Smooth muscle cell (in vitro differentiated cells): ENCODE data around the gene RNASE3. TPM values are rescaled to one million over a fixed set of nuclear protein-coding genes. Genes with fewer than 3 reads are reported as not detected.
A peak's percentile ranks its signal among the peaks of the same experiment; 100 is the strongest.

Source experiments
- DNase-seq: peaks from one replicate; lab custom pipeline; 2025; ENCODE audit not compliant: unreplicated experiment; lab: John Stamatoyannopoulos, UW
- H2AFZ ChIP-seq: fragments of 200-600 bp; sonication (generic); 2 replicates; pipeline ENCODE4 v1.6.0; 2016; ENCODE audit warnings: antibody characterized with exemption, low read depth, mild to moderate bottlenecking
- H3F3A ChIP-seq: fragments of 200-600 bp; sonication (generic); 2 replicates; pipeline ENCODE4 v1.6.0; 2017; ENCODE audit warnings: antibody characterized with exemption, low read depth
- H3K27ac ChIP-seq: fragments of 200-600 bp; sonication (generic); 2 replicates; pipeline ENCODE4 v1.5.1; 2016; ENCODE audit warnings: low read depth, mild to moderate bottlenecking
- H3K27me3 ChIP-seq: fragments of 200-600 bp; sonication (generic); 2 replicates; pipeline ENCODE4 v1.6.1; 2016; ENCODE audit warnings: low read depth, mild to moderate bottlenecking
- H3K36me3 ChIP-seq: fragments of 200-600 bp; sonication (generic); 2 replicates; pipeline ENCODE4 v1.5.1; 2016; ENCODE audit warnings: low read depth
- H3K4me1 ChIP-seq: fragments of 200-600 bp; sonication (generic); 2 replicates; pipeline ENCODE4 v1.5.1; 2016; ENCODE audit warnings: low read depth
- H3K4me2 ChIP-seq: fragments of 200-600 bp; sonication (generic); 2 replicates; pipeline ENCODE4 v1.6.0; 2016; ENCODE audit warnings: mild to moderate bottlenecking
- H3K4me3 ChIP-seq: fragments of 200-600 bp; sonication (generic); 2 replicates; pipeline ENCODE4 v1.5.1; 2016; ENCODE audit warnings: mild to moderate bottlenecking
- H3K79me2 ChIP-seq: fragments of 200-600 bp; sonication (generic); 2 replicates; pipeline ENCODE4 v1.6.0; 2016; ENCODE audit warnings: low read depth, mild to moderate bottlenecking
- H3K9ac ChIP-seq: fragments of 200-600 bp; sonication (generic); 2 replicates; pipeline ENCODE4 v1.6.0; 2016; ENCODE audit warnings: low read depth
- H3K9me3 ChIP-seq: fragments of 200-600 bp; sonication (generic); replicated peaks from 2 replicates; pipeline ENCODE4 v1.5.1; 2016; ENCODE audit warnings: low read depth
- H4K20me1 ChIP-seq: fragments of 200-600 bp; sonication (generic); 2 replicates; pipeline ENCODE4 v1.6.0; 2016; ENCODE audit warnings: low read depth
- WGBS: methylation state at CpG from one replicate; pipeline ENCODE4 v1.1.7; 2016; ENCODE audit warnings: low lambda C conversion rate; 5-methylcytosine and 5-hydroxymethylcytosine counted together
- polyA plus RNA-seq: library from polyadenylated mRNA; unstranded; fragments of >200 nt; fragmentation: Nextera tagmentation; extraction: Ambion mirVana; gene quantifications from 2 replicates; pipeline ENCODE4 v1.2.1, GENCODE V29; 2016
- total RNA-seq: library from RNA; depleted of rRNA; stranded (reverse); fragments of >200 nt; gene quantifications from 2 replicates; pipeline ENCODE4 v1.2.3, GENCODE V29; 2014
- TF ChIP-seq, protein P1 (sequence below): fragments of 200-600 bp; sonication (generic); IDR thresholded peaks from 2 replicates; pipeline ENCODE4 v1.5.1; 2017; ENCODE audit warnings: borderline replicate concordance, mild to moderate bottlenecking, antibody characterized with exemption; ENCODE audit not compliant: insufficient read depth, poor library complexity, severe bottlenecking

The RNASE3 gene
- total and polyA plus RNA-seq, 2 experiments from 2014 or later: not detected

GRCh38 chr14:20853042-20853441 lies 38.1 kb upstream of the RNASE3 start:
- no peaks in the 10 kb centered on the region for H3K79me2 ChIP-seq
- H3K9me3 ChIP-seq: no peaks in the 10 kb centered on the region
- H4K20me1 ChIP-seq: no peaks in the 10 kb centered on the region
- peaks cover 5% of the 10 kb centered on the region for H3F3A ChIP-seq
- H3K36me3 ChIP-seq: no peaks in the 10 kb centered on the region
- no peak overlapping the region for H3K4me2 ChIP-seq
- no peak overlapping the region for H3K4me3 ChIP-seq
- 88% methylated on average over 4 of the region's 4 CpGs for WGBS
- H2AFZ ChIP-seq: no peak overlapping the region
- no peak overlapping the region for H3K27ac ChIP-seq
- peaks cover 8% of the 10 kb centered on the region for H3K4me1 ChIP-seq
- H3K27me3 ChIP-seq: no peaks in the 10 kb centered on the region
- TF ChIP-seq, protein P1, sequence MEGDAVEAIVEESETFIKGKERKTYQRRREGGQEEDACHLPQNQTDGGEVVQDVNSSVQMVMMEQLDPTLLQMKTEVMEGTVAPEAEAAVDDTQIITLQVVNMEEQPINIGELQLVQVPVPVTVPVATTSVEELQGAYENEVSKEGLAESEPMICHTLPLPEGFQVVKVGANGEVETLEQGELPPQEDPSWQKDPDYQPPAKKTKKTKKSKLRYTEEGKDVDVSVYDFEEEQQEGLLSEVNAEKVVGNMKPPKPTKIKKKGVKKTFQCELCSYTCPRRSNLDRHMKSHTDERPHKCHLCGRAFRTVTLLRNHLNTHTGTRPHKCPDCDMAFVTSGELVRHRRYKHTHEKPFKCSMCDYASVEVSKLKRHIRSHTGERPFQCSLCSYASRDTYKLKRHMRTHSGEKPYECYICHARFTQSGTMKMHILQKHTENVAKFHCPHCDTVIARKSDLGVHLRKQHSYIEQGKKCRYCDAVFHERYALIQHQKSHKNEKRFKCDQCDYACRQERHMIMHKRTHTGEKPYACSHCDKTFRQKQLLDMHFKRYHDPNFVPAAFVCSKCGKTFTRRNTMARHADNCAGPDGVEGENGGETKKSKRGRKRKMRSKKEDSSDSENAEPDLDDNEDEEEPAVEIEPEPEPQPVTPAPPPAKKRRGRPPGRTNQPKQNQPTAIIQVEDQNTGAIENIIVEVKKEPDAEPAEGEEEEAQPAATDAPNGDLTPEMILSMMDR: no peak
- DNase-seq: no peak
- H3K9ac ChIP-seq: no peak overlapping the region

DNA sequence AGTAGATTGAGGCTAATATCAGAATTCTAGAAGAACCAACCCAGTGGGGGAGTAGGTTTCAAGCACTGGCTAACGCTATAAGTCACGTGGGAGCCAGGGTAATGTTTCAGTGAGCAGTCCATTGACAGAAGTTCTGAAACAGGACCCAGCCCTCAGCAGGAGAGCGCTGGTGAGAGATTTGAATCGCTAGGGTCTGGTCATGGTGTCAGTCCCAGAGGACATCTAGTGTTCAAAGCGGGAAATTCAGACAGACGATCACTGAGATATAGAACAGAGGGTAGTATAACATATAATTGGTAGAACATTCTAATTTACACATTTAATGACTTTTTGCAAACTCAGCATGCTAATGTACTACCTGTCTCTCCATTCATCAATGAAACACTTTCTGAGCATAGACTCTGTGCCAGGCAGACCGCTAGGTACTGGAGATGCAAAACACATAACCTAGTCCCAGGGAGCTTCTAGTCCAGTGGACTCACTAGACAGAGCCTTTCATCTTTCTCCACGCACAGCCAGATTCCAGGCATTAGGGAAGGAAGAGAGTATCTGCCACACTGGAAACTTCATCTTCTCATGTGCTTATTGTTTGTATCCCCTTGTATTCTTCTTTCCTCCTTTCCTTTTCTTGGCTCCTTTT lies 35.4 kb upstream of the RNASE3 start:
- H2AFZ ChIP-seq: no peak overlapping the region
- peak; percentile 3 for DNase-seq
- H3K27me3 ChIP-seq: no peaks in the 10 kb centered on the region
- H3F3A ChIP-seq: no peaks in the 10 kb centered on the region
- WGBS: 13% methylated on average over 8 of the region's 8 CpGs
- H4K20me1 ChIP-seq: no peaks in the 10 kb centered on the region
- H3K9ac ChIP-seq: no peak overlapping the region
- TF ChIP-seq, protein P1: peak; percentile 63
- no peaks in the 10 kb centered on the region for H3K9me3 ChIP-seq
- H3K4me1 ChIP-seq: no peaks in the 10 kb centered on the region
- no peak overlapping the region for H3K27ac ChIP-seq
- no peak overlapping the region for H3K4me3 ChIP-seq
- peak overlapping the region; percentile 6 for H3K4me2 ChIP-seq
- H3K79me2 ChIP-seq: no peaks in the 10 kb centered on the region
- H3K36me3 ChIP-seq: no peaks in the 10 kb centered on the region

GRCh38 chr14:20857207-20857606 lies 34.0 kb upstream of the RNASE3 start:
- Histone ChIP-seq H3K9me3 (no peaks in the 10 kb centered on the region), H3K36me3 (no peaks in the 10 kb centered on the region), H4K20me1 (no peaks in the 10 kb centered on the region), H3K4me2 (no peak overlapping the region), H3K4me1 (no peaks in the 10 kb centered on the region), H3K79me2 (no peaks in the 10 kb centered on the region), H3K27me3 (no peaks in the 10 kb centered on the region), H3K4me3 (no peak overlapping the region), H2AFZ (no peak overlapping the region), H3K9ac (no peak overlapping the region), H3F3A (no peaks in the 10 kb centered on the region), H3K27ac (no peak overlapping the region)
- DNase-seq: no peak
- TF ChIP-seq, protein P1: no peak

DNA sequence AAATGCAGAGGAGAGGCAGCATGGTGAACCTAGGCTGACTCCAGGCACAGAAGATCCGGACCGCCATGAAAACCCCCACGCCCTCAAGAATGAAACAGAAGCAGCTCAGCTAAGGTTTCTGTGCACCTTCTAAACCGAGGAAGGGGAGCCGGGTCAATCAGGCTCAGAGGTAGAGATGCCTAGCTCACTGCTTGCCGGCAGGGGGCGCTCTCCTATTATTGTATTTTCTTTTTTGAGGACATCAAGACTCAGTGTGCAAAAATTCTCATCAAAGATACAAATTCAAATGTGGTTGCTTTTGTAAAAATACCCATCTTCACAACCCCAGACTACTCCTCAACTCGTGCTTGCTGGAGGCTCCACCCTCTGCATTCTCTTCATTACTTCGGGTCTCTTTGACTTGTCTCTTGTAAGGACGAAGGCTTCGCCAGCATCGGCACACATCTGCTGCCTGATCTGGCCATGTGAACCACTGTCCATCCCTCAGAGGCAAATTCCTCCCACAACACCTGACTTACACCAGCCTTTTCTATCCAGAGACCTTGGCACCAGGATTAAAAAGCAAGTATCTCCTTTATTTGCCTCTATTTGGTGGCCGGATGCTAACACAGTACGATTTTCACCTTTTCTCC lies 33.4 kb upstream of the RNASE3 start:
- Histone ChIP-seq H3K4me2 (no peak overlapping the region), H4K20me1 (no peaks in the 10 kb centered on the region), H3K4me1 (no peaks in the 10 kb centered on the region), H3K79me2 (no peaks in the 10 kb centered on the region), H3F3A (no peaks in the 10 kb centered on the region), H3K9me3 (no peaks in the 10 kb centered on the region), H3K27ac (no peak overlapping the region), H3K27me3 (no peaks in the 10 kb centered on the region), H3K9ac (no peak overlapping the region), H3K36me3 (no peaks in the 10 kb centered on the region), H2AFZ (no peak overlapping the region), H3K4me3 (no peak overlapping the region)
- DNase-seq: peak; percentile 24
- WGBS: 37% methylated on average over 14 of the region's 14 CpGs
- TF ChIP-seq, protein P1: peak; percentile 93
